ENCODE data around the gene MT1B.

DNA sequence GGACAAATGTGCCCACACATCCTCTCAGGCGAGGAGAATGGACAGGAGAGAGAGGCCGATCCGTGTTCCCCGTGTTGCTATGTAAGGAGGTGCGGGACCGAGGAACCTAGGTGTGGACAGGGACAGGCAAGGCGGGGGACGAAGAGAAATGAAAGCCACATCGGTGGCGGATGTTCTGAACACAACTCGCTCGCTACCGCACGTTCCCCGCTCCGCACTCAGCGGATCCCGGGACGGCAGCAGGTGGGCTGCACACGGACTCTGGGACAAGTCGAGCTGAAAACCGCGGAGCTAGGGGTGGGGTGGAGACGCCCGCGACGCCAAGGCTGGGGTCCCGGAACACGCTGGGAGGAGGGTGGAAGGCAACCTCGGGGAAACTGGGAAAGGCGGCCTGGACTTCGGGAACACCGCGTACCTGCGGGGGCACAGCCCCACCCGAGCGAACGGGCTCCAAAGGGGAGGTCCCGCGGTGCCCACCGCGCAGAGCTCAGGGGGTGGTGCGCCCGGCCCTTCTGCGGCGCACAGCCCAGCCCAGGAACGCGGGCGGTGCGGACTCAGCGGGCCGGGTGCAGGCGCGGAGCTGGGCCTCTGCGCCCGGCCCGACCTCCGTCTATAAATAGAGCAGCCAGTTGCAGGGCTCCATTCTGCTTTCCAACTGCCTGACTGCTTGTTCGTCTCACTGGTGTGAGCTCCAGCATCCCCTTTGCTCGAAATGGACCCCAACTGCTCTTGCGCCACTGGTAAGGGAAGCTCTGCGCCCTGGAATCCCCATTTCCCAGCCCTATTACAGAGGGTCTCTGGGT is 26.3 kb upstream of the MT1B start, which contains the start of gene MT1E:
- TF ChIP-seq, protein P1, sequence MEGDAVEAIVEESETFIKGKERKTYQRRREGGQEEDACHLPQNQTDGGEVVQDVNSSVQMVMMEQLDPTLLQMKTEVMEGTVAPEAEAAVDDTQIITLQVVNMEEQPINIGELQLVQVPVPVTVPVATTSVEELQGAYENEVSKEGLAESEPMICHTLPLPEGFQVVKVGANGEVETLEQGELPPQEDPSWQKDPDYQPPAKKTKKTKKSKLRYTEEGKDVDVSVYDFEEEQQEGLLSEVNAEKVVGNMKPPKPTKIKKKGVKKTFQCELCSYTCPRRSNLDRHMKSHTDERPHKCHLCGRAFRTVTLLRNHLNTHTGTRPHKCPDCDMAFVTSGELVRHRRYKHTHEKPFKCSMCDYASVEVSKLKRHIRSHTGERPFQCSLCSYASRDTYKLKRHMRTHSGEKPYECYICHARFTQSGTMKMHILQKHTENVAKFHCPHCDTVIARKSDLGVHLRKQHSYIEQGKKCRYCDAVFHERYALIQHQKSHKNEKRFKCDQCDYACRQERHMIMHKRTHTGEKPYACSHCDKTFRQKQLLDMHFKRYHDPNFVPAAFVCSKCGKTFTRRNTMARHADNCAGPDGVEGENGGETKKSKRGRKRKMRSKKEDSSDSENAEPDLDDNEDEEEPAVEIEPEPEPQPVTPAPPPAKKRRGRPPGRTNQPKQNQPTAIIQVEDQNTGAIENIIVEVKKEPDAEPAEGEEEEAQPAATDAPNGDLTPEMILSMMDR (IDR thresholded peaks at IDR 0.05; ENCODE audit: low read depth, low read length) = no peak
- TF ChIP-seq EZH2phosphoT487 (IDR thresholded peaks at IDR 0.05; ENCODE audit: low read depth) = no peak

Data from OCI-LY3 (cell line).